ENCODE results near the gene AR. TPM values are rescaled to one million over a fixed set of nuclear protein-coding genes. Genes with fewer than 3 reads are reported as not detected.
A peak's percentile ranks its signal among the peaks of the same experiment; 100 is the strongest.

AR gene, protein sequence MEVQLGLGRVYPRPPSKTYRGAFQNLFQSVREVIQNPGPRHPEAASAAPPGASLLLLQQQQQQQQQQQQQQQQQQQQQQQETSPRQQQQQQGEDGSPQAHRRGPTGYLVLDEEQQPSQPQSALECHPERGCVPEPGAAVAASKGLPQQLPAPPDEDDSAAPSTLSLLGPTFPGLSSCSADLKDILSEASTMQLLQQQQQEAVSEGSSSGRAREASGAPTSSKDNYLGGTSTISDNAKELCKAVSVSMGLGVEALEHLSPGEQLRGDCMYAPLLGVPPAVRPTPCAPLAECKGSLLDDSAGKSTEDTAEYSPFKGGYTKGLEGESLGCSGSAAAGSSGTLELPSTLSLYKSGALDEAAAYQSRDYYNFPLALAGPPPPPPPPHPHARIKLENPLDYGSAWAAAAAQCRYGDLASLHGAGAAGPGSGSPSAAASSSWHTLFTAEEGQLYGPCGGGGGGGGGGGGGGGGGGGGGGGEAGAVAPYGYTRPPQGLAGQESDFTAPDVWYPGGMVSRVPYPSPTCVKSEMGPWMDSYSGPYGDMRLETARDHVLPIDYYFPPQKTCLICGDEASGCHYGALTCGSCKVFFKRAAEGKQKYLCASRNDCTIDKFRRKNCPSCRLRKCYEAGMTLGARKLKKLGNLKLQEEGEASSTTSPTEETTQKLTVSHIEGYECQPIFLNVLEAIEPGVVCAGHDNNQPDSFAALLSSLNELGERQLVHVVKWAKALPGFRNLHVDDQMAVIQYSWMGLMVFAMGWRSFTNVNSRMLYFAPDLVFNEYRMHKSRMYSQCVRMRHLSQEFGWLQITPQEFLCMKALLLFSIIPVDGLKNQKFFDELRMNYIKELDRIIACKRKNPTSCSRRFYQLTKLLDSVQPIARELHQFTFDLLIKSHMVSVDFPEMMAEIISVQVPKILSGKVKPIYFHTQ
- 10.6 and 10.7 TPM in 2 replicates for total RNA-seq (2021; fragmentation: NEBNext Ultra II Directional; extraction: Animal tissue kit (Norgen Biotek cat#: 25700))
- polyA plus RNA-seq (2011; rRNA removed): 7.1 and 7.2 TPM in 2 replicates
- 3.6 TPM for polyA plus RNA-seq (2011; cell fraction: cytosol; rRNA removed)
- polyA plus RNA-seq (2011; cell fraction: nucleus; rRNA removed): 25.4 TPM
- 4.4 to 5.9 TPM (median 5.4 TPM) in 4 replicates for polyA plus RNA-seq (2012, experiment 1 of 2)
- 0.98 TPM for polyA plus RNA-seq (2012, experiment 2 of 2)
- polyA plus RNA-seq (2013, experiment 1 of 2): 6.6 TPM
- 5.9 TPM for polyA plus RNA-seq (2013, experiment 2 of 2)
- polyA minus RNA-seq (2011; rRNA and poly(A)+ RNA removed): 32.3 and 38.9 TPM in 2 replicates
- polyA minus RNA-seq (2011; cell fraction: cytosol; rRNA and poly(A)+ RNA removed): 9.0 TPM
- 38.2 TPM for polyA minus RNA-seq (2011; cell fraction: nucleus; rRNA and poly(A)+ RNA removed)
- long read RNA-seq, experiment 1, full-length matches to known transcripts: 1 of 9 reads
- long read RNA-seq, experiment 1, partial matches to known transcripts: 0 of 9 reads
- long read RNA-seq, experiment 1, other reads (novel, unspliced or antisense): 8 of 9 reads
- long read RNA-seq, experiment 2, partial matches to known transcripts: 1 of 1 reads
- long read RNA-seq, experiment 2, other reads (novel, unspliced or antisense): 0 of 1 reads

DNA sequence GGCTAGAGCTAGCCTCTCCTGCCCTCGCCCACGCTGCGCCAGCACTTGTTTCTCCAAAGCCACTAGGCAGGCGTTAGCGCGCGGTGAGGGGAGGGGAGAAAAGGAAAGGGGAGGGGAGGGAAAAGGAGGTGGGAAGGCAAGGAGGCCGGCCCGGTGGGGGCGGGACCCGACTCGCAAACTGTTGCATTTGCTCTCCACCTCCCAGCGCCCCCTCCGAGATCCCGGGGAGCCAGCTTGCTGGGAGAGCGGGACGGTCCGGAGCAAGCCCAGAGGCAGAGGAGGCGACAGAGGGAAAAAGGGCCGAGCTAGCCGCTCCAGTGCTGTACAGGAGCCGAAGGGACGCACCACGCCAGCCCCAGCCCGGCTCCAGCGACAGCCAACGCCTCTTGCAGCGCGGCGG lies at the start of gene AR:
Gene AR (plus strand): TSS at position 204 of the 400 bp plus-strand sequence. CDS start 1,126 bp downstream, outside the sequence.
- no peak within 1 kb of the TSS for H4K91ac ChIP-seq (replicated peaks; ENCODE audit: insufficient read length, low read length)
- no CpG with 5 or more reads among the region's 30 CpGs for WGBS, 2 experiments (ENCODE audit: extremely low coverage in 1 of 2, insufficient coverage in 1 of 2, insufficient read length in 1 of 2, insufficient replicate concordance in 2 of 2, low coverage in 1 of 2, low lambda C conversion rate in 2 of 2, missing lambda C conversion rate in 1 of 2)
- FAIRE-seq (no peak), DNase-seq (ENCODE audit: low read depth in 1 of 2, low spot score in 2 of 2) (peak; percentile 43 to 74)
- no peak within 1 kb of the TSS for H2BK20ac ChIP-seq (ENCODE audit: low read length)
- ChIA-PET CTCF (ENCODE audit: partially characterized antibody) (interaction anchor here (0.6 kb wide), 1 partner anchor 203 kb away, joined by 3 read pairs; no protein-coding TSS in a partner anchor), POLR2A (ENCODE audit: partially characterized antibody) (no interaction called here)
- H2BK15ac ChIP-seq (ENCODE audit: low read length): no peak within 1 kb of the TSS
- no peak within 1 kb of the TSS for H3K4ac ChIP-seq (replicated peaks; ENCODE audit: insufficient read length, low read depth, low read length)
- H3K56ac ChIP-seq (replicated peaks; ENCODE audit: insufficient read length, low read depth, low read length): no peak within 1 kb of the TSS
- H4K5ac ChIP-seq (ENCODE audit: insufficient read length, low read depth, low read length): no peak within 1 kb of the TSS
- H3K4me1 ChIP-seq (replicated peaks in 1 of 4; ENCODE audit: control insufficient read depth in 3 of 4, insufficient read depth in 4 of 4, low read length in 3 of 4): peaks cover 0 to 7% (median 2%) of the 10 kb centered on the region in 4 experiments; a peak in 2 of 7 replicates
- no peak within 1 kb of the TSS for H3K14ac ChIP-seq (ENCODE audit: insufficient read length)
- H2AFZ ChIP-seq (ENCODE audit: low read length): peak within 1 kb of the TSS; percentile 53
- H4K8ac ChIP-seq (ENCODE audit: extremely low read depth, insufficient read depth, low read length): peak within 1 kb of the TSS; percentile 68
- H3K23ac ChIP-seq (ENCODE audit: insufficient read length): no peak within 1 kb of the TSS
- peaks cover 2% of the 10 kb centered on the region in 2 experiments for H4K20me1 ChIP-seq (replicated peaks in 1 of 2; ENCODE audit: control insufficient read depth in 1 of 2, insufficient read depth in 2 of 2, low read length in 2 of 2)
- no peak within 1 kb of the TSS for H2BK12ac ChIP-seq (ENCODE audit: low read depth, low read length)
- peaks cover 10% of the 10 kb centered on the region; the same call in 1 of the 2 replicates for H3K23me2 ChIP-seq (ENCODE audit: low read depth, low read length)
- peak within 1 kb of the TSS; percentile 51 for H3K18ac ChIP-seq (ENCODE audit: extremely low read depth, low read length)
- H3K79me1 ChIP-seq (ENCODE audit: low read depth, low read length): no peaks in the 10 kb centered on the region
- H3K9ac ChIP-seq (replicated peaks in 1 of 4; ENCODE audit: extremely low read depth in 1 of 4, low read depth in 3 of 4, low read length in 3 of 4): peak within 1 kb of the TSS in 1 of 4 experiments; percentile 47; a peak in 3 of 7 replicates
- no peak within 1 kb of the TSS for H2BK5ac ChIP-seq (ENCODE audit: low read depth, low read length)
- H3K4me2 ChIP-seq (ENCODE audit: insufficient read depth in 1 of 2, low read depth in 2 of 2, low read length in 2 of 2): peak within 1 kb of the TSS; percentile 78 to 88
- H3K9me3 ChIP-seq (ENCODE audit: insufficient read depth in 2 of 2, low read depth in 1 of 2, low read length in 1 of 2): no peaks in the 10 kb centered on the region
- peaks cover 0 to 6% (median 3%) of the 10 kb centered on the region in 4 experiments; a peak in 2 of 7 replicates for H3K27me3 ChIP-seq (replicated peaks in 1 of 4; ENCODE audit: control insufficient read depth in 3 of 4, extremely low read depth in 1 of 4, insufficient read depth in 3 of 4, low read length in 3 of 4)
- peak within 1 kb of the TSS; percentile 52; the same call in 1 of the 2 replicates for H3K27ac ChIP-seq (ENCODE audit: low read depth, low read length)
- H2BK120ac ChIP-seq (replicated peaks; ENCODE audit: low read depth, low read length): no peak within 1 kb of the TSS
- H3K36me3 ChIP-seq (ENCODE audit: control insufficient read depth in 2 of 4, insufficient read depth in 4 of 4, low read length in 3 of 4): no peaks in the 10 kb centered on the region
- peak within 1 kb of the TSS; percentile 56 to 80 (median 64) for H3K4me3 ChIP-seq (ENCODE audit: extremely low read depth in 1 of 4, insufficient read depth in 2 of 4, low read depth in 3 of 4, low read length in 4 of 4)
- no peak within 1 kb of the TSS for H2AK5ac ChIP-seq (ENCODE audit: low read depth, low read length)
- peaks cover 0 to 15% of the 10 kb centered on the region in 2 experiments; a peak in 2 of 4 replicates for H3K79me2 ChIP-seq (ENCODE audit: control insufficient read depth in 1 of 2, insufficient read depth in 2 of 2, low read length in 2 of 2)
- TF ChIP-seq, protein P1, sequence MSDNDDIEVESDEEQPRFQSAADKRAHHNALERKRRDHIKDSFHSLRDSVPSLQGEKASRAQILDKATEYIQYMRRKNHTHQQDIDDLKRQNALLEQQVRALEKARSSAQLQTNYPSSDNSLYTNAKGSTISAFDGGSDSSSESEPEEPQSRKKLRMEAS (IDR thresholded peaks at IDR 0.05): 0 out of 2 replicates have a peak, but pooled peaks have one; percentile 8
- TF ChIP-seq SIRT6 (IDR thresholded peaks at IDR 0.05; ENCODE audit: low read length) (no peak), EGR1 (IDR thresholded peaks at IDR 0.05; ENCODE audit: borderline replicate concordance, low read depth, low read length) (0 out of 2 replicates have a peak, but pooled peaks have one; percentile 34), HDAC6 (IDR thresholded peaks at IDR 0.05; ENCODE audit: low read depth, low read length) (no peak), POU5F1 (IDR thresholded peaks at IDR 0.05; ENCODE audit: low read depth, low read length) (no peak)
- TF ChIP-seq, protein P2, sequence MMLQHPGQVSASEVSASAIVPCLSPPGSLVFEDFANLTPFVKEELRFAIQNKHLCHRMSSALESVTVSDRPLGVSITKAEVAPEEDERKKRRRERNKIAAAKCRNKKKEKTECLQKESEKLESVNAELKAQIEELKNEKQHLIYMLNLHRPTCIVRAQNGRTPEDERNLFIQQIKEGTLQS (IDR thresholded peaks at IDR 0.05; ENCODE audit: insufficient read depth, low read depth, low read length): no peak

All from H1 (cell line).